Stomach (tissue), 9 donors: ENCODE measurements around the gene PHLDB1. TPM values are rescaled to one million over a fixed set of nuclear protein-coding genes. Genes with fewer than 3 reads are reported as not detected.

Experiments
- DNase-seq, 2 donors: peaks; one replicate each; pipeline versions ENCODE4 v3.0.0 to v3.0.0-alpha.2; 2013 to 2019
- H3K27ac ChIP-seq, 5 donors: fragments of 200-600 bp in 4 of 5; sonication (generic) in 4 of 5; one replicate each; pipeline ENCODE4 v1.5.1; 2013 to 2019; ENCODE audit warnings: mild to moderate bottlenecking in 1 of 5, moderate library complexity in 1 of 5
- H3K27me3 ChIP-seq, 3 donors: fragments of 200-600 bp; sonication (generic); one replicate each; pipeline ENCODE4 v1.5.1; 2017 to 2019; ENCODE audit warnings: mixed run types in 1 of 3
- H3K36me3 ChIP-seq, 4 donors: fragments of 200-600 bp; sonication (generic); 1 replicate in 3 of 4; 2 replicates in 1 of 4; pipeline ENCODE4 v1.5.1; 2016 to 2019
- H3K4me1 ChIP-seq, 4 donors: fragments of 200-600 bp; sonication (generic); one replicate each; pipeline ENCODE4 v1.5.1; 2016 to 2019
- H3K4me3 ChIP-seq, 4 donors: fragments of 200-600 bp; sonication (generic) in 3 of 4; one replicate each; pipeline ENCODE4 v1.5.1; 2016 to 2019; ENCODE audit warnings: mild to moderate bottlenecking in 1 of 4
- H3K9me3 ChIP-seq, 4 donors: fragments of 200-600 bp; sonication (generic); one replicate each; pipeline ENCODE4 v1.5.1; 2016 to 2019
- CTCF ChIP-seq, 7 experiments: fragments of 450-650 bp in 4 of 7; fragments of 200-600 bp in 3 of 7; sonication (generic) in 3 of 7; IDR thresholded peaks; one replicate each; pipeline ENCODE4 v1.5.1; 2016 to 2019; ENCODE audit warnings: antibody characterized with exemption in 7 of 7, control low read depth in 2 of 7, mild to moderate bottlenecking in 1 of 7
- EP300 ChIP-seq: sonication (generic); formaldehyde crosslinking; IDR thresholded peaks from one replicate; pipeline ENCODE4 v1.6.1; 2017; ENCODE audit warnings: antibody characterized with exemption
- POLR2A ChIP-seq, 4 donors: fragments of 450-650 bp; IDR thresholded peaks; one replicate each; pipeline ENCODE4 v1.6.1; 2016; ENCODE audit warnings: antibody characterized with exemption in 4 of 4, control low read depth in 2 of 4, mild to moderate bottlenecking in 1 of 4, moderate library complexity in 1 of 4
- POLR2AphosphoS5 ChIP-seq, 3 donors: sonication (generic); formaldehyde crosslinking; IDR thresholded peaks; one replicate each; pipeline ENCODE4 v1.6.1; 2016; ENCODE audit warnings: antibody characterized with exemption in 3 of 3
- WGBS, 5 donors: extraction: QIAGEN DNeasy Blood & Tissue Kit in 3 of 5; methylation state at CpG; one replicate each; pipeline versions ENCODE4 v1.1.5 to v1.1.7; 2013 to 2018; 5-methylcytosine and 5-hydroxymethylcytosine counted together
- intact Hi-C: fragments of 100-400 bp; cut with DNase I; formaldehyde crosslinking; loops from one replicate; pipeline ENCODE4 v1.15.1; 2023; ENCODE audit warnings: low total_unique reads
- polyA plus RNA-seq, 3 donors: library from polyadenylated mRNA; stranded (reverse); fragments of 200-250 nt; gene quantifications; one replicate each; pipeline ENCODE4 v1.2.3, GENCODE V29; 2013
- small RNA-seq, 4 donors: library from RNA; depleted of rRNA; stranded (forward); fragments of <200 nt; gene quantifications; one replicate each; pipeline ENCODE3, GENCODE V24; 2016
- total RNA-seq, 5 donors: library from RNA; depleted of rRNA; stranded (reverse); fragments of >200 nt; gene quantifications; one replicate each; pipeline versions ENCODE4 v1.1.0 to v1.2.3, GENCODE V29; 2014 to 2016
- donor health status: healthy with polysubstance abuse.
- donor health status: Bipolar disorder and iron deficiency.
- donor health status: healthy.

PHLDB1 gene
- total and polyA plus RNA-seq, 8 donors = 28.4 to 291 (median 41.4) TPM

GRCh38 chr11:118706546-118706825, 99.1 kb downstream of the PHLDB1 start:
- Histone ChIP-seq H3K9me3 (no peaks in the 10 kb centered on the region), H3K4me3 (no peak overlapping the region), H3K27me3 (no peaks in the 10 kb centered on the region), H3K27ac (no peak overlapping the region), H3K36me3 (no peaks in the 10 kb centered on the region), H3K4me1 (no peaks in the 10 kb centered on the region)
- no peak for TF ChIP-seq POLR2AphosphoS5 (IDR thresholded peaks at IDR 0.05)
- no peak for TF ChIP-seq CTCF (IDR thresholded peaks at IDR 0.05)
- TF ChIP-seq EP300 = no peak
- TF ChIP-seq POLR2A (IDR thresholded peaks at IDR 0.05) = no peak
- WGBS, 5 donors = 86 to 90% (median 87%) methylated on average over 7 of the region's 7 CpGs
- no peak for DNase-seq
- intact Hi-C loops = no loop called here

Small RNAs within 50 kb of the gene (small RNA-seq; reads per million reads assigned to genes)
- gene RNU6-1157P (0 reads per million in 4 donors), gene RNU6-376P (0 reads per million in 4 donors)

Other genes with a start within 250 kb of the PHLDB1 start
- 10 to 100 TPM; 17.1 to 68.8 (median 50.7) TPM for gene UBE4A, start 248.0 kb upstream of the PHLDB1 start, total RNA-seq
- 10 to 100 TPM in 1 of 3 donors, 1 to 10 TPM in 2; 3.5 to 11.8 (median 4.0) TPM for gene UBE4A, start 248.0 kb upstream of the PHLDB1 start, polyA plus RNA-seq
- gene ATP5MG, start 206.0 kb upstream of the PHLDB1 start, total RNA-seq = 100 to 1,000 TPM in 4 of 5 donors, 10 to 100 TPM in 1; 98.5 to 152 (median 113) TPM
- gene ATP5MG, start 206.0 kb upstream of the PHLDB1 start, polyA plus RNA-seq = 100 to 1,000 TPM; 233 to 312 (median 288) TPM
- gene KMT2A, start 171.1 kb upstream of the PHLDB1 start, total RNA-seq = 10 to 100 TPM; 22.0 to 98.2 (median 79.8) TPM
- 1 to 10 TPM; 4.5 to 6.4 (median 5.3) TPM for gene KMT2A, start 171.1 kb upstream of the PHLDB1 start, polyA plus RNA-seq
- 10 to 100 TPM in 1 of 5 donors, not detected in 4; 56.8 TPM for gene TTC36, start 80.1 kb upstream of the PHLDB1 start, total RNA-seq
- gene TTC36, start 80.1 kb upstream of the PHLDB1 start, polyA plus RNA-seq = 1 to 10 TPM in 1 of 3 donors, under 1 TPM in 1, not detected in 1; 0.58 to 2.0 TPM
- gene TMEM25, start 76.4 kb upstream of the PHLDB1 start, total RNA-seq = 10 to 100 TPM in 2 of 5 donors, 1 to 10 TPM in 2, not detected in 1; 8.2 to 52.7 (median 17.5) TPM
- 10 to 100 TPM in 1 of 3 donors, 1 to 10 TPM in 2; 4.0 to 11.8 (median 8.5) TPM for gene TMEM25, start 76.4 kb upstream of the PHLDB1 start, polyA plus RNA-seq
- 100 to 1,000 TPM in 1 of 5 donors, 10 to 100 TPM in 3, 1 to 10 TPM in 1; 3.5 to 113 (median 28.4) TPM for gene IFT46, start 41.7 kb upstream of the PHLDB1 start, total RNA-seq
- gene IFT46, start 41.7 kb upstream of the PHLDB1 start, polyA plus RNA-seq = 10 to 100 TPM; 15.4 to 17.9 (median 17.5) TPM
- 100 to 1,000 TPM in 1 of 5 donors, 10 to 100 TPM in 4; 22.0 to 115 (median 60.0) TPM for gene ARCN1, start 35.2 kb upstream of the PHLDB1 start, total RNA-seq
- gene ARCN1, start 35.2 kb upstream of the PHLDB1 start, polyA plus RNA-seq = 100 to 1,000 TPM in 1 of 3 donors, 10 to 100 TPM in 2; 50.7 to 107 (median 60.2) TPM
- gene TREH, start 72.0 kb downstream of the PHLDB1 start, total RNA-seq = under 1 TPM in 1 of 5 donors, not detected in 4; 0.45 TPM
- 1 to 10 TPM in 2 of 3 donors, under 1 TPM in 1; 0.76 to 2.2 (median 1.4) TPM for gene TREH, start 72.0 kb downstream of the PHLDB1 start, polyA plus RNA-seq
- 100 to 1,000 TPM in 2 of 5 donors, 10 to 100 TPM in 3; 21.6 to 203 (median 99.3) TPM for gene DDX6, start 183.5 kb downstream of the PHLDB1 start, total RNA-seq
- gene DDX6, start 183.5 kb downstream of the PHLDB1 start, polyA plus RNA-seq = 10 to 100 TPM; 17.1 to 21.2 (median 18.4) TPM